Effector memory CD4-positive, alpha-beta T cell (primary cell): ENCODE results near the gene POMGNT1.
"Not testable (repeated sequence)": the region's sequence is repeated elsewhere in the genome, so short reads cannot be mapped to it uniquely, and the experiment has no call there.

Experiments
- DNase-seq, 3 donors: peaks; one replicate each; pipeline ENCODE4 v3.0.0-alpha.2; 2020
- H3K27ac ChIP-seq: 2 replicates; pipeline ENCODE4 v1.7.0; 2013; ENCODE audit warnings: mild to moderate bottlenecking, low read length, moderate library complexity; ENCODE audit not compliant: insufficient read depth, poor library complexity, severe bottlenecking
- H3K27me3 ChIP-seq: replicated peaks from 2 replicates; pipeline ENCODE4 v1.7.0; 2013; ENCODE audit warnings: mild to moderate bottlenecking, low read length; ENCODE audit not compliant: insufficient read depth, control insufficient read depth, poor library complexity, severe bottlenecking
- H3K36me3 ChIP-seq: 2 replicates; pipeline ENCODE4 v1.7.0; 2013; ENCODE audit warnings: mild to moderate bottlenecking, low read length, moderate library complexity; ENCODE audit not compliant: control insufficient read depth, insufficient read depth
- H3K4me1 ChIP-seq: 2 replicates; pipeline ENCODE4 v1.7.0; 2013; ENCODE audit warnings: low read length, mild to moderate bottlenecking; ENCODE audit not compliant: control insufficient read depth, insufficient read depth, poor library complexity, severe bottlenecking
- H3K4me3 ChIP-seq: 2 replicates; pipeline ENCODE4 v1.7.0; 2013; ENCODE audit warnings: low read length, low read depth, mild to moderate bottlenecking; ENCODE audit not compliant: insufficient read depth, poor library complexity, severe bottlenecking
- H3K9me3 ChIP-seq: 2 replicates; pipeline ENCODE4 v1.7.0; 2013; ENCODE audit warnings: mild to moderate bottlenecking, low read length, moderate library complexity; ENCODE audit not compliant: control insufficient read depth

POMGNT1 gene

DNA sequence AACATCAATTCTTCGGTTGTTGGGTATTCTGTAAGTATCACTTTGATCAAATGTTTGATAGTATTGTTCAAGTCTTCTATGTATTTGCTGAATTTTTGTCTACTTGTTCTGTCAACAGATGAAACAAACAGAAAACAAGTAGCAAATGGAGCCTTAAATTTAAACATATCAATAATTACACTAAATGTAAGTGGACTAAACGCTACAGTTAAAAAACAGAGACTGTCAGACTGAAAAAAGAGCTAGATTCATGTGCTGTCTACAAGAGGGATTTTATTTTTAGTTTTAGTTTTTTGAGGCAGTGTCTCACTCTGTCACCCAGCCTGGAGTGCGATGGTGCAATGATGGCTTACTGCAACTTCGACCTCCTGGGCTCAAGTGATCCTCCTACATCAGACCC lies 38.6 kb upstream of the POMGNT1 start:
- Histone ChIP-seq H3K4me3 (no peak overlapping the region), H3K27me3 (no peaks in the 10 kb centered on the region), H3K36me3 (no peaks in the 10 kb centered on the region), H3K27ac (no peak overlapping the region), H3K9me3 (no peaks in the 10 kb centered on the region), H3K4me1 (no peaks in the 10 kb centered on the region)
- no peak for DNase-seq

DNA sequence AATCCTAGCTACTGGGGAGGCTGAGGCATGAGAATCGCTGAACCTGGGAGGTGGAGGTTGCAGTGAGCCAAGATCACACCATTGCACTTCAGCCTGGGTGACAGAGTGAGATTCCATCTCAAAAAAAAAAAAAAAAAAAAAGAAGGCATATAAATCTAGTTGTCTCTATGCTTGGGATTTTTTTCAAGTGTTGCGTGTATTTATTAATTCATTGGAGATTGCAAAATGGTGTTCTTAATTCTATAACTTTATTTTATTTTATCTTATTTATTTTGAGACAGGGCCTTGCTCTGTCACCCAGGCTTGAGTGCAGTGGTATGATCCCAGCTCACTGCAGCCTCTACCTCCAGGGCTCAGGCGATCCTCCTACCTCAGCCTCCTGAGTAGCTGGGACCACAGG lies 33.0 kb upstream of the POMGNT1 start:
- H3K4me1 ChIP-seq, H3K9me3 ChIP-seq, H3K27me3 ChIP-seq, H3K27ac ChIP-seq, DNase-seq, H3K4me3 ChIP-seq, H3K36me3 ChIP-seq: not testable (repeated sequence)

GRCh38 chr1:46224966-46225365 lies 26.7 kb upstream of the POMGNT1 start:
- H3K4me3 ChIP-seq, result no peak overlapping the region
- no peaks in the 10 kb centered on the region for H3K9me3 ChIP-seq
- no peaks in the 10 kb centered on the region for H3K36me3 ChIP-seq
- H3K27ac ChIP-seq, result no peak overlapping the region
- DNase-seq, result no peak
- no peaks in the 10 kb centered on the region for H3K4me1 ChIP-seq
- no peaks in the 10 kb centered on the region for H3K27me3 ChIP-seq

- Histone ChIP-seq H3K9me3 (no peaks in the 10 kb centered on the region), H3K36me3 (no peaks in the 10 kb centered on the region), H3K4me3 (no peak overlapping the region), H3K27me3 (no peaks in the 10 kb centered on the region), H3K27ac (no peak overlapping the region), H3K4me1 (no peaks in the 10 kb centered on the region)
- DNase-seq, result peak in 2 of 3 donors; percentile 2 to 25
Observed at GRCh38 chr1:46223472-46223943, 25.3 kb upstream of the POMGNT1 start.

- H3K9me3 ChIP-seq, H3K36me3 ChIP-seq, H3K27ac ChIP-seq, DNase-seq, H3K27me3 ChIP-seq, H3K4me3 ChIP-seq, H3K4me1 ChIP-seq: not testable (repeated sequence)
Observed at GRCh38 chr1:46223055-46223454, 24.8 kb upstream of the POMGNT1 start.

- no peak overlapping the region for H3K4me3 ChIP-seq
- no peaks in the 10 kb centered on the region for H3K27me3 ChIP-seq
- H3K36me3 ChIP-seq, result no peaks in the 10 kb centered on the region
- H3K4me1 ChIP-seq, result no peaks in the 10 kb centered on the region
- H3K9me3 ChIP-seq, result no peaks in the 10 kb centered on the region
- H3K27ac ChIP-seq, result no peak overlapping the region
- DNase-seq, result no peak
Observed at GRCh38 chr1:46221749-46222148, 23.5 kb upstream of the POMGNT1 start.

DNA sequence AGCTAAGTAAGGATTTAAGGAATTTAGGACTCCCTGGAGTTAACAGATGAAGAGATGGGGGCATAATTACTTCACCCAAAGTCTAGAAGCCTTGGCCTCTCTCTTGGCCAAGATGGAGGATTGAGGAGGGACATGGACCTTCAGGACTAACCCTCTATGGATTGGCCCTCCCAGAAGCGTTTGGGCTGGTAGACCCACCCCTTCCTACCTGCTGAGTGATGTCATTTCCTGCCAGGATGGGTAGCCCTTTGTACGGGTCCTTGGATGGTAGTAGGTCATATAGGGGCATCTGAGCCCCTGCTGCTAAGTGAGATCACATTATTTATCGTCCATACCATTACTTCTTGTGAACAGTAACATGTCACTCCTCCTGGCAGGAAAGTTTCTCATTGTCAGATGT lies 22.6 kb upstream of the POMGNT1 start:
- no peak overlapping the region for H3K4me3 ChIP-seq
- H3K9me3 ChIP-seq, result no peaks in the 10 kb centered on the region
- no peak for DNase-seq
- H3K36me3 ChIP-seq, result no peaks in the 10 kb centered on the region
- no peak overlapping the region for H3K27ac ChIP-seq
- H3K27me3 ChIP-seq, result no peaks in the 10 kb centered on the region
- no peaks in the 10 kb centered on the region for H3K4me1 ChIP-seq

DNA sequence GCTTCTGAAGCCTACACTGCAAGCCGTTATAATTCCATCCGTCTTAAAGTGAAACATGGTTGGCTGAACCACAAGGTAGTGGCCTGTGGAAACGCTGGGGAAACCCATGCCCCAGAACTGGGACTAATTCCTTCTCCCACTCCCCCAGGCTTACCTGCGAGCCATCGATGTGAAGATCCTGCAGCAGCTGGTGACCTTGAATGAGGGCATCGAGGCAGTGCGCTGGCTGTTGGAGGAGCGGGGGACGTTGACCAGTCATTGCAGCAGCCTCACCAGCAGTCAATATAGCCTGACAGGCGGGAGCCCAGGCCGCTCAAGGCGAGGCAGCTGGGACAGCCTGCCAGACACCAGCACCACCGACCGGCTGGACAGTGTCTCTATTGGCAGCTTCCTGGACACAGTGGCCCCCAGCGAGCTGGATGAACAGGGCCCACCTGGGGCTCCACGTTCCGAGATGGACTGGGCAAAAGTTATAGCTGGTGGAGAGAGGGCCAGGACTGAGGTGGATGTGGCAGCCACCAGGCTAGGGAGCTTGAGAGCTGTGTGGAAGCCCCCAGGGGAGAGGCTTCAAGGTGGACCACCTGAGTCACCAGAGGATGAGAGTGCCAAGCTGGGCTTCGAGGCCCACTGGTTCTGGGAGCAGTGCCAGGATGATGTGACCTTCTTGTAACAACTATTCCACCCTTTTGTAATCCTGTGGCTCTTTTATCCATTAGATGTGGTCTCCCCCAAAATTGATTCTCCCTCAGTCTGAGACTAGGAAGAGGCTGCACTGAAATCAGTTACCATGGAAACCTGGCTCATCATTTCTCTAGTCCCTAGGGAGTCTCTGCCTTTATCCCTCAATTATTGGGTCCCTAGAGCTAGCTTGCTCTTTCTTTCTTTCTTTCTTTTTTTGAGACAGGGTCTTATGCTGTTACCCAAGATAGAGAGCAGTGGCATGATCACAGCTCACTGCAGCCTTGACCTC lies 21.6 kb upstream of the POMGNT1 start:
- Histone ChIP-seq H3K4me1 (no peaks in the 10 kb centered on the region), H3K9me3 (no peaks in the 10 kb centered on the region), H3K4me3 (no peak overlapping the region), H3K27ac (no peak overlapping the region), H3K27me3 (no peaks in the 10 kb centered on the region), H3K36me3 (no peaks in the 10 kb centered on the region)
- no peak for DNase-seq

- no peak for DNase-seq
- Histone ChIP-seq H3K4me3 (no peak overlapping the region), H3K9me3 (no peaks in the 10 kb centered on the region), H3K4me1 (no peaks in the 10 kb centered on the region), H3K27me3 (no peaks in the 10 kb centered on the region), H3K36me3 (no peaks in the 10 kb centered on the region), H3K27ac (no peak overlapping the region)
Observed at GRCh38 chr1:46218443-46218842, 20.2 kb upstream of the POMGNT1 start.

DNA sequence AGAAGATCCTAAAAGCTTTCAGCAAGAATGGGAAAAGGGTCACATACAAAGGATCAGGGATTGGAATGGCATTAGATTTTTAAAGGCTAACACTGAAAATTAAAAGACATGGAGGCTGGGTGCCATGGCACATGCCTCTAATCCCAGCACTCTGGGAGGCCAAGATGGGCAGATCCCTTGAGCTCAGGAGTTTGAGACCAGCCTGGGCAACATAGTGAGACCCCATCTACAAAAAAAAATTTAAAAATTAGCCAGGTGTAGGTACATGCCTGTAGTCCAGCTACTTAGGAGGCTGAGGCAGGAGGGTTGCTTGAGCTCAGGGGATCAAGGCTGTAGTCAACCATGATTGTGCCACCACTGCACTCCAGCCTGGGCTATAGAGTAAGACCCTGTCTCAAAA lies 17.3 kb upstream of the POMGNT1 start:
- no peak overlapping the region for H3K4me3 ChIP-seq
- H3K9me3 ChIP-seq, result no peaks in the 10 kb centered on the region
- DNase-seq, result no peak
- no peak overlapping the region for H3K27ac ChIP-seq
- H3K36me3 ChIP-seq, result no peaks in the 10 kb centered on the region
- H3K4me1 ChIP-seq, result no peaks in the 10 kb centered on the region
- no peaks in the 10 kb centered on the region for H3K27me3 ChIP-seq
